ENCODE measurements around the gene PDCD7. TPM values are rescaled to one million over a fixed set of nuclear protein-coding genes. Genes with fewer than 3 reads are reported as not detected.

PDCD7 gene
- total RNA-seq: 42.4 and 46.1 TPM in 2 replicates

- intact Hi-C loops (cut with micrococcal nuclease): loop anchor here (1.0 to 10.0 kb wide), 12 partner anchors 52 to 1361 kb away; partner anchors contain the start of genes CLPX, MTFMT, PARP16 and PIF1
Measured at GRCh38 chr15:65133548-65134200, at the start of gene PDCD7. TSS of gene PDCD7 (minus strand) at chr15:65133808. CDS start at chr15:65133781, 27 bp downstream.

GRCh38 chr15:65182538-65182937, 48.9 kb upstream of the PDCD7 start:
- intact Hi-C loops (cut with micrococcal nuclease): loop anchor here (10.0 kb wide), 1 partner anchor 798 kb away; the partner anchor contains the start of genes PCLAF and TRIP4

- intact Hi-C loops (cut with micrococcal nuclease): loop anchor here (10.0 kb wide), 1 partner anchor 797 kb away; the partner anchor contains the start of genes PCLAF and TRIP4
Measured at GRCh38 chr15:65181582-65182353, 48.2 kb upstream of the PDCD7 start.

- intact Hi-C loops (cut with micrococcal nuclease): loop anchor here (10.0 kb wide), 1 partner anchor 795 kb away; the partner anchor contains the start of genes PCLAF and TRIP4
Measured at GRCh38 chr15:65180167-65180566, 46.6 kb upstream of the PDCD7 start.

GRCh38 chr15:65177901-65178300, 44.3 kb upstream of the PDCD7 start:
- intact Hi-C loops (cut with micrococcal nuclease): no loop called here

- intact Hi-C loops (cut with micrococcal nuclease): no loop called here
Measured at GRCh38 chr15:65176056-65176455, 42.4 kb upstream of the PDCD7 start.

GRCh38 chr15:65175511-65175910, 41.9 kb upstream of the PDCD7 start:
- intact Hi-C loops (cut with micrococcal nuclease): no loop called here

- intact Hi-C loops (cut with micrococcal nuclease): no loop called here
Measured at GRCh38 chr15:65174509-65174908, 40.9 kb upstream of the PDCD7 start.

GRCh38 chr15:65172531-65172930, 38.9 kb upstream of the PDCD7 start:
- intact Hi-C loops (cut with micrococcal nuclease): no loop called here

- intact Hi-C loops (cut with micrococcal nuclease): no loop called here
Measured at GRCh38 chr15:65171428-65171827, 37.8 kb upstream of the PDCD7 start.

- intact Hi-C loops (cut with micrococcal nuclease): no loop called here
Measured at GRCh38 chr15:65165875-65166274, 32.3 kb upstream of the PDCD7 start.

- intact Hi-C loops (cut with micrococcal nuclease): no loop called here
Measured at GRCh38 chr15:65164139-65164538, 30.5 kb upstream of the PDCD7 start.

GRCh38 chr15:65163041-65163440, 29.4 kb upstream of the PDCD7 start:
- intact Hi-C loops (cut with micrococcal nuclease): no loop called here

- intact Hi-C loops (cut with micrococcal nuclease): no loop called here
Measured at GRCh38 chr15:65156692-65157091, 23.1 kb upstream of the PDCD7 start.

- intact Hi-C loops (cut with micrococcal nuclease): no loop called here
Measured at GRCh38 chr15:65154720-65155119, 21.1 kb upstream of the PDCD7 start.

GRCh38 chr15:65147902-65148301, 14.3 kb upstream of the PDCD7 start:
- intact Hi-C loops (cut with micrococcal nuclease): no loop called here

- intact Hi-C loops (cut with micrococcal nuclease): no loop called here
Measured at GRCh38 chr15:65146438-65146837, 12.8 kb upstream of the PDCD7 start.

- intact Hi-C loops (cut with micrococcal nuclease): loop anchor here (10.0 kb wide), 2 partner anchors 314 to 1356 kb away; partner anchors contain the start of genes PIF1 and SNAPC5
Measured at GRCh38 chr15:65138631-65139030, 5.0 kb upstream of the PDCD7 start.

GRCh38 chr15:65137893-65138292, 4.3 kb upstream of the PDCD7 start:
- intact Hi-C loops (cut with micrococcal nuclease): loop anchor here (10.0 kb wide), 2 partner anchors 313 to 1357 kb away; partner anchors contain the start of genes PIF1 and SNAPC5

GRCh38 chr15:65137089-65137488, 3.5 kb upstream of the PDCD7 start:
- intact Hi-C loops (cut with micrococcal nuclease): loop anchor here (10.0 kb wide), 2 partner anchors 312 to 1358 kb away; partner anchors contain the start of genes PIF1 and SNAPC5

GRCh38 chr15:65134538-65134937, 930 bp upstream of the PDCD7 start:
- intact Hi-C loops (cut with micrococcal nuclease): loop anchor here (5.0 to 10.0 kb wide), 4 partner anchors 237 to 1360 kb away; partner anchors contain the start of genes PIF1, SNAPC5 and SNX22

Data from T-helper 1 cell treated with Interleukin-12 subunit alpha and Interleukin-12 subunit beta and Interleukin-4 antibody, amounts not matched to agents 30 ng/mL and 1 ng/mL, for 36 hours (primary cell).